A549 (cell line): ENCODE results near the gene SYCP3.

ENCODE experiments used
- POLR2A ChIP-seq: IDR thresholded peaks from 2 replicates; pipeline ENCODE4 v1.6.1; 2012; ENCODE audit warnings: mild to moderate bottlenecking, low read length
- TF ChIP-seq, protein P1 (sequence below): fragments of >200 bp; sonication (Bioruptor Twin); formaldehyde crosslinking; IDR thresholded peaks from 3 replicates; pipeline ENCODE4 v1.5.1; 2016

DNA sequence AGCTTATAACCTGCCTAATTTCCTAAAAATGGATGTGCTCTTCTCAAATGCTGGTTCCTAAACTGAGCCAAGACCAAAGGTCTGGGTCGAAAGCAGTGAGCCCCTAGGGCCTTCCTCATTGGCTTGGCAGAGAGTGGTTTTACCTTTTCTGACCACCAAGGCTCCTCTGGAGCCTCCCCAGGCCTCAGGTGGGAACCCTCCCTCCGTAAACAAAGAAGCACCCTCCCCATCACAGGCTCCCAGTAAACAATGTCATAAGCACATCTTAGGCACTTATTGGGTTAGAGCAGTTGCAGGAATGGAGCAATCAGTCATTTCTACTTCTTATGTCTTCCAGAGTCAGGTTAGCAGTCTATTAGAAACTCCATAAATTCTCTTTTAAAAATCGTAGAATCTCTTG is 35.8 kb downstream of the SYCP3 start:
- TF ChIP-seq, protein P1, sequence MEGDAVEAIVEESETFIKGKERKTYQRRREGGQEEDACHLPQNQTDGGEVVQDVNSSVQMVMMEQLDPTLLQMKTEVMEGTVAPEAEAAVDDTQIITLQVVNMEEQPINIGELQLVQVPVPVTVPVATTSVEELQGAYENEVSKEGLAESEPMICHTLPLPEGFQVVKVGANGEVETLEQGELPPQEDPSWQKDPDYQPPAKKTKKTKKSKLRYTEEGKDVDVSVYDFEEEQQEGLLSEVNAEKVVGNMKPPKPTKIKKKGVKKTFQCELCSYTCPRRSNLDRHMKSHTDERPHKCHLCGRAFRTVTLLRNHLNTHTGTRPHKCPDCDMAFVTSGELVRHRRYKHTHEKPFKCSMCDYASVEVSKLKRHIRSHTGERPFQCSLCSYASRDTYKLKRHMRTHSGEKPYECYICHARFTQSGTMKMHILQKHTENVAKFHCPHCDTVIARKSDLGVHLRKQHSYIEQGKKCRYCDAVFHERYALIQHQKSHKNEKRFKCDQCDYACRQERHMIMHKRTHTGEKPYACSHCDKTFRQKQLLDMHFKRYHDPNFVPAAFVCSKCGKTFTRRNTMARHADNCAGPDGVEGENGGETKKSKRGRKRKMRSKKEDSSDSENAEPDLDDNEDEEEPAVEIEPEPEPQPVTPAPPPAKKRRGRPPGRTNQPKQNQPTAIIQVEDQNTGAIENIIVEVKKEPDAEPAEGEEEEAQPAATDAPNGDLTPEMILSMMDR = no peak
- no peak for TF ChIP-seq POLR2A
